ENCODE measurements around the gene RAB27B. TPM values are rescaled to one million over a fixed set of nuclear protein-coding genes. Genes with fewer than 3 reads are reported as not detected.

Gene RAB27B
- polyA plus RNA-seq, 2 of the 4 experiments (the other 2 are of a cell fraction) = 11.0 to 13.2 TPM

- 79% methylated on average over 5 of the region's 5 CpGs for WGBS (ENCODE audit: missing lambda C conversion rate)
- ChIA-PET POLR2A (no interaction called here), CTCF (interaction anchor here (0.7 kb wide), 1 partner anchor 69 kb away, joined by 3 read pairs; no protein-coding TSS in a partner anchor)
- no peak overlapping the region for H3K27ac ChIP-seq
- H3K4me1 ChIP-seq = peaks cover 26% of the 10 kb centered on the region; the same call in 2 of the 3 replicates
- 0 out of 3 replicates have a peak overlapping the region, but pooled peaks have one; percentile 17 for H3K4me2 ChIP-seq
- no peak overlapping the region for H3K4me3 ChIP-seq
- ATAC-seq (peak; percentile 56 to 73; a peak in 3 of 6 replicates), DNase-seq (ENCODE audit: low read depth in 1 of 2, low spot score in 1 of 2) (peak; percentile 6 to 56), FAIRE-seq (no peak)
- TF ChIP-seq GATA3 (IDR thresholded peaks at IDR 0.05; ENCODE audit: borderline replicate concordance) (no peak), FOSL2 (IDR thresholded peaks at IDR 0.05) (no peak), FOSL2 (CRISPR knock-in tag; IDR thresholded peaks at IDR 0.05) (0 out of 2 replicates have a peak, but pooled peaks have one; percentile 23), HOXA7 (CRISPR knock-in tag; IDR thresholded peaks at IDR 0.05) (no peak), MAX (IDR thresholded peaks at IDR 0.05) (no peak)
- H3K9me3 ChIP-seq = no peaks in the 10 kb centered on the region
Observed at GRCh38 chr18:54880395-54881105, 52.3 kb downstream of the RAB27B start.

GRCh38 chr18:54881229-54881768 is 53.0 kb downstream of the RAB27B start:
- TF ChIP-seq RAD21 (conservative IDR thresholded peaks at IDR 0.05 in 1 of 2, IDR thresholded peaks at IDR 0.05 in 1 of 2) = no peak
- TF ChIP-seq MYC (IDR thresholded peaks at IDR 0.05; ENCODE audit: borderline replicate concordance, low read length) = no peak
- TF ChIP-seq ZC3H11A (IDR thresholded peaks at IDR 0.05) = no peak
- ChIA-PET CTCF (no interaction called here), POLR2A (no interaction called here)
- no peaks in the 10 kb centered on the region for H3K9me3 ChIP-seq
- WGBS (ENCODE audit: missing lambda C conversion rate) = 92% methylated on average over 6 of the region's 6 CpGs
- FAIRE-seq (no peak), DNase-seq (ENCODE audit: low read depth in 1 of 2, low spot score in 1 of 2) (no peak), ATAC-seq (no peak)
- H3K4me1 ChIP-seq = peaks cover 26% of the 10 kb centered on the region; the same call in 2 of the 3 replicates
- H3K27ac ChIP-seq = no peak overlapping the region
- H3K4me2 ChIP-seq = no peak overlapping the region
- no peak overlapping the region for H3K4me3 ChIP-seq

DNA sequence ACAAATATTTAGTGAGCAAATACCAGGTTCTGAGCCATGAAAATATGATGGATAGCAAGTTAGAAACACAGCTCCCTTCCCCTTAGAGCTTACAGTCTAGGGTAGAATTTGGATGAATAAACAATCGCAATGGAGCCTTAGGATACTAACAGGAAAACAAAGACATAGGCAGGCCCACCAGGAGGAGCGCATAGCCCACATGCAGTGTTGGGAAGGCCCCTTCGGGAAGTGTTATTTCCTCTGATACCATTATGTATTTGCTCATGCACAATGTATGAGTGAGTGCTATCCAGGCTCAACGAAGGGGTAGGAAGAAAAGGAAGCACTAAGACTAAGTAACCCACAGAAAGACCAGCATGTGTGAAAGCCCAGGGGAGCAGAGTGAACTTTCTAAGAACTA is 54.0 kb downstream of the RAB27B start:
- Histone ChIP-seq H3K4me3 (no peak overlapping the region), H3K9me3 (no peaks in the 10 kb centered on the region), H3K4me2 (no peak overlapping the region), H3K4me1 (peaks cover 26% of the 10 kb centered on the region; the same call in 2 of the 3 replicates), H3K27ac (no peak overlapping the region)
- DNase-seq (ENCODE audit: low read depth in 1 of 2, low spot score in 1 of 2) = no peak
- ChIA-PET POLR2A (no interaction called here), CTCF (interaction anchor here (1.3 kb wide), 1 partner anchor 12 kb away, joined by 3 read pairs; no protein-coding TSS in a partner anchor)
- 91% methylated on average over 4 of the region's 4 CpGs for WGBS (ENCODE audit: missing lambda C conversion rate)
- no peak for FAIRE-seq
- ATAC-seq = no peak
- TF ChIP-seq, protein P1, sequence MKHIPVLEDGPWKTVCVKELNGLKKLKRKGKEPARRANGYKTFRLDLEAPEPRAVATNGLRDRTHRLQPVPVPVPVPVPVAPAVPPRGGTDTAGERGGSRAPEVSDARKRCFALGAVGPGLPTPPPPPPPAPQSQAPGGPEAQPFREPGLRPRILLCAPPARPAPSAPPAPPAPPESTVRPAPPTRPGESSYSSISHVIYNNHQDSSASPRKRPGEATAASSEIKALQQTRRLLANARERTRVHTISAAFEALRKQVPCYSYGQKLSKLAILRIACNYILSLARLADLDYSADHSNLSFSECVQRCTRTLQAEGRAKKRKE (CRISPR knock-in tag; IDR thresholded peaks at IDR 0.05; ENCODE audit: low read depth) = no peak
- TF ChIP-seq RARB (CRISPR knock-in tag; IDR thresholded peaks at IDR 0.05) (no peak), NR3C1 (IDR thresholded peaks at IDR 0.05) (no peak), KDM5A (IDR thresholded peaks at IDR 0.05) (no peak)

GRCh38 chr18:54883816-54884604 is 55.7 kb downstream of the RAB27B start:
- Histone ChIP-seq H3K4me2 (no peak overlapping the region), H3K9me3 (no peaks in the 10 kb centered on the region), H3K27ac (no peak overlapping the region), H3K4me3 (no peak overlapping the region), H3K4me1 (peaks cover 17% of the 10 kb centered on the region; the same call in 2 of the 3 replicates)
- DNase-seq (ENCODE audit: low read depth in 1 of 2, low spot score in 1 of 2) = no peak
- no peak for FAIRE-seq
- TF ChIP-seq SMC3 (IDR thresholded peaks at IDR 0.05) (no peak), POLR2AphosphoS2 (conservative IDR thresholded peaks at IDR 0.05; ENCODE audit: low read length) (no peak), TFCP2L1 (CRISPR knock-in tag; IDR thresholded peaks at IDR 0.05) (no peak), RFX5 (IDR thresholded peaks at IDR 0.05) (no peak), BCL3 (IDR thresholded peaks at IDR 0.05) (no peak), CTCF (IDR thresholded peaks at IDR 0.05) (no peak), KDM1A (IDR thresholded peaks at IDR 0.05; ENCODE audit: low read depth) (no peak), CEBPB (IDR thresholded peaks at IDR 0.05) (no peak), ZNF302 (CRISPR knock-in tag; IDR thresholded peaks at IDR 0.05) (no peak)
- POLR2A ChIA-PET = no interaction called here
- ATAC-seq = no peak
- CTCF ChIA-PET = interaction anchor here (0.7 to 1.3 kb wide), 3 partner anchors 10 to 99 kb away, joined by 3 to 4 read pairs (median 3); no protein-coding TSS in a partner anchor
- 74% methylated on average over 6 of the region's 6 CpGs for WGBS (ENCODE audit: missing lambda C conversion rate)

Measured in A549 (cell line).